ENCODE results near the gene TMEM132E.

TMEM132E gene

GRCh38 chr17:34568953-34569352 lies 10.4 kb upstream of the TMEM132E start:
- DNase-seq (ENCODE audit: low read depth in 2 of 2): no peak

- DNase-seq (ENCODE audit: low read depth in 2 of 2): no peak
Measured at GRCh38 chr17:34569591-34569990, 9.8 kb upstream of the TMEM132E start.

GRCh38 chr17:34570506-34570905 lies 8.9 kb upstream of the TMEM132E start:
- DNase-seq (ENCODE audit: low read depth in 2 of 2): no peak

- no peak for DNase-seq (ENCODE audit: low read depth in 2 of 2)
Measured at GRCh38 chr17:34571428-34572130, 7.8 kb upstream of the TMEM132E start.

- no peak for DNase-seq (ENCODE audit: low read depth in 2 of 2)
Measured at GRCh38 chr17:34572483-34572882, 6.9 kb upstream of the TMEM132E start.

GRCh38 chr17:34575182-34575581 lies 4.2 kb upstream of the TMEM132E start:
- no peak for DNase-seq (ENCODE audit: low read depth in 2 of 2)

GRCh38 chr17:34578016-34578415 lies 1.4 kb upstream of the TMEM132E start:
- no peak for DNase-seq (ENCODE audit: low read depth in 2 of 2)

GRCh38 chr17:34578656-34579016 lies 746 bp upstream of the TMEM132E start:
- DNase-seq (ENCODE audit: low read depth in 2 of 2): no peak

GRCh38 chr17:34579979-34580684 lies 750 bp downstream of the TMEM132E start:
- DNase-seq (ENCODE audit: low read depth in 2 of 2): peak in 1 of 2 donors; percentile 3

GRCh38 chr17:34580685-34581445 lies 1.5 kb downstream of the TMEM132E start:
- DNase-seq (ENCODE audit: low read depth in 2 of 2): peak in 1 of 2 donors; percentile 15

GRCh38 chr17:34581446-34582184 lies 2.2 kb downstream of the TMEM132E start:
- no peak for DNase-seq (ENCODE audit: low read depth in 2 of 2)

- no peak for DNase-seq (ENCODE audit: low read depth in 2 of 2)
Measured at GRCh38 chr17:34582185-34582900, 3.0 kb downstream of the TMEM132E start.

GRCh38 chr17:34582901-34583245 lies 3.5 kb downstream of the TMEM132E start:
- no peak for DNase-seq (ENCODE audit: low read depth in 2 of 2)

- DNase-seq (ENCODE audit: low read depth in 2 of 2): no peak
Measured at GRCh38 chr17:34584805-34585416, 5.5 kb downstream of the TMEM132E start.

- DNase-seq (ENCODE audit: low read depth in 2 of 2): no peak
Measured at GRCh38 chr17:34586346-34586846, 7.0 kb downstream of the TMEM132E start.

- DNase-seq (ENCODE audit: low read depth in 2 of 2): no peak
Measured at GRCh38 chr17:34588266-34588665, 8.9 kb downstream of the TMEM132E start.

- no peak for DNase-seq (ENCODE audit: low read depth in 2 of 2)
Measured at GRCh38 chr17:34589120-34589965, 10.0 kb downstream of the TMEM132E start.

- no peak for DNase-seq (ENCODE audit: low read depth in 2 of 2)
Measured at GRCh38 chr17:34592002-34592401, 12.6 kb downstream of the TMEM132E start.

GRCh38 chr17:34596920-34597319 lies 17.5 kb downstream of the TMEM132E start:
- no peak for DNase-seq (ENCODE audit: low read depth in 2 of 2)

All from stimulated activated CD4-positive, alpha-beta T cell treated with anti-CD3 and anti-CD28 coated beads, Interleukin-1b, Interleukin-23, amount 100 ng/mL, for 4 hours (primary cell).